HTR-8/SVneo (cell line): ENCODE measurements around the gene CISD1.
A peak's percentile ranks its signal among the peaks of the same experiment; 100 is the strongest.

ENCODE experiments used
- DNase-seq: peaks from one replicate; pipeline ENCODE4 v3.0.0; 2011; ENCODE audit warnings: low spot score, mixed read lengths; ENCODE audit not compliant: insufficient read length
- FAIRE-seq: peaks from 2 replicates; lab custom pipeline; 2011; peaks lifted over from hg19 to GRCh38; lab: Jason Lieb, UNC

The CISD1 gene

DNA sequence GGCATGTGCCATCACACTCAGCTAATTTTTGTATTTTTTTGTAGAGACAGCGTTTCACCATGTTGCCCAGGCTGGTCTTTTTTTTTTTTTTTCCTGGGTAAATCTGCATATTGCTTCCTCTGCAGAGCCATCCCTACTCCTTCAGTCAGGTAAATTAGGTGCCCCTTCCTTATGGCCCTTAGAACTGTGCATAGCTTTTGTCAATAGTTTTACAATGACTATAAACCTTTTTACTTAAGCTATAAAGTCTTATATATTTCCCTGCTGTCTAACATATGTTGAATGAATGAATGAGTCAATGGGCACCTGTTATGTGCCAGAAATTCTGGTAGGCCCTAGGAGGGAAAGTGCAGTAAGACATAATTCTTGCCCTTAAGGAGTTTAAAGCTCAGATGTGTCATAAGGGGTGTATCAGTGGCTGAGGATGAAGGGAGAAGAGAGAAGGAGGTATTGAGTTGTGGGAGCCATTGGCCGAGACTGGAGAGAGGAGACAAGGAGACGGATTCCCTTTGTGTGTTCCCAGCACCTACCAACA, 35.2 kb downstream of the CISD1 start:
- no peak for DNase-seq
- FAIRE-seq: no peak

DNA sequence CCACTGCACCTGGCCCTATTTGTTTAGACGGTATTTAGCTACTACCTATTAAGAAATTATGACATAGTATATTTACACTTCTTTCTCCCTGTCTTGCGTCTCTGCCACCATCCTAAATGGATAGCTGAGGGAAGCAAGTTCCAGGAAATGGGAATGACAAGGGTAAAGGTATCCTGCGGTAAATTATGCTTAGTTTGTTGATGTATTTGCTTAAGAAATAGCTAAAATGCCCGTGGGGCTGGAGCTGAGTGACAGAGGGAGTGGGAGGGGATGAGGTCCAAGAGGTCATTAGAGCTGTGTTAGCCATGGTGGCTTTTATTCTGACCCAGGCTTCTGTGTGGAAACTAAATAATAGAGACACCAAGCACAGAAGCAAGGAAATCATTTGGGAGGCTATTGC, 36.9 kb downstream of the CISD1 start:
- FAIRE-seq (no peak), DNase-seq (no peak)

DNA sequence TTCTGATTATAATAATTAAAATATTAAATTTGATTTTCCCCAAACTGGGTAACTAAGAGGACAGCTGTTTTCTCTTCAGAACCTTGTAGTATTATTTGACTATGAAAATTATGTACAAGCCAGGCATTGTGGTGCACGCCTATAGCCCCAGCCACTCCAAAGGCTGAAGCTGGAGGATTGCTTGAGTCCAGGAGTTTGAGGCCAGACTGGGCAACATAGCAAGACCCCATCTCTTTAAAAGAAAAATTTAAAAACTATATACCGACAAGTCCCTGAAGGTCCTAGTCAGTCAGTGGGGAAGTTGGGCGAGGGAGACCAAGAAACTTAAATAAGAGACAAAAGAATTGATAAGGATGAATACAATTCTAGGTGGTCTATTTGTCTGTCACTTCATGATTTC, 38.7 kb downstream of the CISD1 start:
- DNase-seq (no peak), FAIRE-seq (no peak)

DNA sequence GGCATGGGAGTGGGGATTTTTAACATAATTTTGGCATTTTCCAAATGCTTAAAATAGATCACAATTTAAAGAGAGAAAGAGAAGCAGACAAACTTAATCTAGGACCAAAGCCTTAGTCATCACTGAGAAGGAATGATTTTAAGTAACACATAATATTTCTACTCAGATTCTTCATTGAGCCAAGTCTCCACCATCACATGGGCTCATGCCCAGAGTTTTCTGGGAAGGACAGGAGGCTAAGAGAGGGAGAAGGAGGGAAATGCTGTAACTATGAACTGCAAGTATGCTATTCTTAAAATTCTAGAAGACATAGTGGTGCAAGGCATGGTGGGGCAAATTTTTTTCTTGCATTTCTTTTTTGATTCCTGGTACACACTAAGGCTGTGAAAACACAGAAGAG, 42.1 kb downstream of the CISD1 start:
- DNase-seq: no peak
- FAIRE-seq: no peak

DNA sequence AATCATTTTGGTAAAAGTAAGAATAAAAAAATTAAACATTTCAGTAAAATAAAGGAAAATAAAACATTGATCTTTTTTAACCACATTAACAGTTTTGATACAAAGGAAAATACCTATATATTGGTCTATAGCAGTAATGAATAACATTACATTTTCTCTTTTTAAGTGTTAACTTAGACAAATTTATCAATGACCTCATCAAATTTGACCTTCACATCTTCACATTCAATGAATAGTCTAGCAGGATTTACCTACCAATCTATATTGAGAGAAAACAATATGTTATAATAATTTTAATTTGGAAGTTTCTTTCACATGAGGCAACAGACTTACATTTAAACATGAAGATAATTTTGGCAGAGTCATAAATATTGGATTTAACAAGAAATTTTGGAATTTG, 47.9 kb downstream of the CISD1 start:
- FAIRE-seq: no peak

DNA sequence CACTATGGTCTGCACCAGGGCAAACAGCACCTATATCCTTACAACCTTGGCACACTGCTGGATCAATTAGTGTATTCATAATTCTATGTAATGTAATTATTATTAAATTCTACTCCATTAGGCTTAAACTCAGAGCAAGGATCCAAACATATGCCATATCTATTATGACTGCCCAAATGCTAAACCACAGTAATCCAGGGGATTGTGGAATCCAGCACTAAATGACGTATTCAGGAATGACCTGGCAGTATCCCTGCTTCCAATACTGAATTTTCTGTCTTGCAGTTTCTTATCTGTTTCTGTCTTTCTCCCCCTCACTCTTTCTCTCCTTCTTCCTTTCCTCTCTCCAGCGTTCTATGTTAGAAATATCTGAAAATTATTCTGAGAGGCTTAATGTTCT, 49.4 kb downstream of the CISD1 start:
- no peak for FAIRE-seq
- DNase-seq: no peak

More for the DNA sequence above, 47.9 kb downstream of the CISD1 start:
- DNase-seq: no peak

DNA sequence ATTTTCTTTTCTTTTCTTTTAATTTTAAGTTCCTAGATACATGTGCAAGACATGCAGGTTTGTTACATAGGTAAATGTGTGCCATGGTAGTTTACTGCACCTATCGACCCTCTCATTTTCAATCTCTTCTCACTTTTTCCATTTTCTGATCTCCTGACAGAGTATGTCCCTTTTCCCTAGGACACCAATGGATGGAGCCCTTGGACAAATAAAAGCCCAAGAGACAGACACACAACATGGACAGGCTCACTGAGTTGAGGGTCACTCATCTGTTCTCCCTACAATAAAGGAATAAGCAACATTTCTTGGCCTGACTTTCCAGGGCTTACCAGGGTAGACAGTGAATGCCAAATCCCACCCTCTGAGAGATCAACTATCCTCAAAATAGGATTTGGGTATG, 50.6 kb downstream of the CISD1 start:
- no peak for FAIRE-seq
- no peak for DNase-seq

DNA sequence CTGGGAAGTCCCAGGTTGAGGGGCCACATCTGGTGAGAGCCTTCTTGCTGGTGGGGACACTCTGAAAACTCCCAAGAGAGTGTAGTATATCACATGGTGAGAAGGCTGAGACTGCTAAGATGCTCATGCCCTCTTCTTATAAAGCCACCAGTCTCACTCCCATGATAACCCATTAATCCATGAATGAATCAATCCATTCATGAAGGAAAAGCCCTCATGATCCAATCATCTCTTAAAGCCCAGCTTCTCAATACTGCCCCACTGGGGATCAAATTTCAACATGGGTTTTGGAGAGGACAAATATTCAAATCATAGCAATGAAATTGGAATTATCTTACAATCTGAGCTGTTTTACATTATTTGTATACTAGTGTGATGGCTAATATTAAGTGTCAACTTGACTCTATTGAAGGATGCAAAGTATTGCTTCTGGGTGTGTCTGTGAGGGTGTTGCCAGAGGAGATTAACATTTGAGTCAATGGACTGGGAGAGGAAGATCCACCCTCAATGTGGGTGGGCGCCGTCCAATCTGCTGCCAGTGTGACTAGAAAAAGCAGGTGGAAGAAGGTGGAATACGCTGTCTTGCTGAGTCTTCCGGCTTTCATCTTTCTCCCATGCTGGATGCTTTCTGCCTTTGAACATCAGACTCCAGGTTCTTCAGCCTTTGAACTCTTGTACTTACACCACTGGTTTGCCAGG, 51.5 kb downstream of the CISD1 start:
- no peak for FAIRE-seq

DNA sequence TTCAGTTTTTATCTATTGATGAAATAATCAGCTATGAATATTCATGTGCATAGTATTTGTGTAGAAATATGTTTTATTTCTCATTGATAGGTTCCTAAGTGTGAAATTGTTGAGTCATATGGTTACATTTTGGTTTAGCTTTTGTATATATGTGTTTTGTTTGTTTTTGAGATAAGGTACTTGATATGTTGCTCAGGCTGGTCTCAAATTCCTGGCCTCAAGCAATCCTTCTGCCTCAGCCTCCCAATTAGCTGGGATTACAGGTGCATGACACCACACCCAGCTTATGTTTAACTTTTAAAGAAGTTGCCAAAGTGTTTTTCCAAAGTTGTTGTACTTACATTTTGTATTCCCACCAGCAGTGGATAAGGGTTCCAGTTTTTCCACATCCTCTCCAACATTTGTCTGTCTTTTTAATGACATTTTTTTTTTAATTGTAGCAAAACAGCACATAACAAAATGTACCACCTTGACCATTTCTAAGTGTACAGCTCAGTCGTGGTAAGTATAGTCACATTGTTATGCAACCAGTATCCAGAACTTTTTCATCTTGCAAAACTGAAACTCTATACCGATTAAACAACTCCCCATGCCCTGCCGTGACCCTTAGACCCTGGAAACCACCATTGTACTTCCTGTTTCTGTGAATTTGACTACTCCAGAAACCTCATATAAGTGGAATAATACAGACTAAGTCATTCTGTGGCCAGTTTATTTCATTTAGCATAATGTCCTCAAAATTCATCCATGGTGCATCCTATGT, 53.3 kb downstream of the CISD1 start:
- FAIRE-seq (no peak), DNase-seq (no peak)

More for the DNA sequence above, 51.5 kb downstream of the CISD1 start:
- DNase-seq: no peak

DNA sequence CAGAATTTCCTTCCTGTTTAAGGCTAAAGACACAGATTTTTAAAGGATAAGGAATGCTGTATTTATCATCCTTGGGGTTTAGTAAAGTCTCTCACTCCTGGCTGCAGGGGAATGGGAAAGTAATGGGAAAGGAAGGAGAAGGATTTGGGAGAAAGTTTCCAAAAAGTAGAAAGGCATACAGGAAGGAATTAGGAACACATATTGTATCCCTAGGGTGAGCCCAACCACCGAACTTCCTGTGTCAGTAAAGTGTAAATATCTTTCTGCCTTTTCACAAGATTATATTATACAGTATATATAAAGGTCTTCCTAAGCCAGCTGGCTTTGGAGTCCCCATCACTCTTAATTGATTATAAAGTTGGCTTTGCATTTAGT, 53.9 kb downstream of the CISD1 start:
- DNase-seq: no peak
- no peak for FAIRE-seq

DNA sequence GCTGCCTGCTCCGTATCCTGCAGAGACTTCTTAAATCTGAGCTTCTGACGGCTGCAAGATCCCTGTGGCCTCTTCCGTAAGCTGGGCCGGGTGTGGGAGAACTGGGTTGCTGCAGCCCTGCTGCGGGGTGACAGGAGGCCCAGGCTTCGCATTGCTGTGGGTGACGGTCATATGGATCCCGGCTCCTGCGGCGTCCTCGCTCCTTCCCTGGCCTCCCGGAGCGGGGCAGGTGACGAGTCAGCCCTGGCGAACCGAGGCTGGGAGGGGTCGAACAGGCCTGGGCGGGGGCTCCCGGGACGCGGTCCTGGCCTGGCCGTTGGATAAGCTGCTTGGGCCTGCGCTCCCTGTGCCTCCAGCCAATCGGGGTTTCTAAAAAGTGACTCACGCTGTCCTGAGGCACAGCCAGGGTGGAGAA, 58.0 kb downstream of the CISD1 start:
- DNase-seq (no peak), FAIRE-seq (no peak)

DNA sequence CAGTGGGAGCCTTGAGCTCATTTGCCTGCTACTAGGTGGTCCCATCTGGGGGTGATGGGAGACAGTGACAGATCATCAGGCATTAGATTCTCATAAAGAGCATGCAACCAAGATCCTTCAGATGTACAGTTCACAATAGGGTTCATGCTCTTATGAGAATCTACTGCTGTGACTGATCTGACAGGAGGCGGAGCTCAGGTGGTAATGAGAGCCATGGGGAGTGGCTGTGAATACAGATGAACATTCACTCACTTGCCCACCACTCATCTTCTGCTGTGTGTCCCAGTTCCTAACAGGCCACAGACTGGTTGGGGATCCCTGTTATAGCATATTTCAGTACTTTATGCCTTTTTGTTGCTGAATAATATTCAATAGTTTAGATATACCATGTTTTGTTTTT, 59.3 kb downstream of the CISD1 start:
- no peak for FAIRE-seq
- no peak for DNase-seq

DNA sequence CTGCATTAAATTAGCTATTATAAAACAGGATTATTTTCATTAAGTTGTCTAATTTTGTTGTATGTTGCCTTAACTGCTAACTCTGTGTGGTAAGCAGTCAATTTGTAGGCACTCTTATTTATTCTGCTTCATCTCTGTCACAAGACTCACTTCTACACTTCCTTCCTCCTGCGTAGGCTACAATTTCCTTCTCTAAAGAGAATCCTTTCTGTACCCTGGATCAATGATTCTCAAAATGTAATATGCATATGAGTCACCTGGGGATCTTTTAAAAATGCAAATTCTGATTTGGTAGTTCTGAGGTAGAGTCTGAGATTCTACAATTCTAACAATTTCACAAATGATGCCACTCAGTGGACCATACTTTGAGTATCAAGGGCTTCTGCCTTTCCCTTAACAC, 61.5 kb downstream of the CISD1 start:
- DNase-seq (no peak), FAIRE-seq (no peak)

DNA sequence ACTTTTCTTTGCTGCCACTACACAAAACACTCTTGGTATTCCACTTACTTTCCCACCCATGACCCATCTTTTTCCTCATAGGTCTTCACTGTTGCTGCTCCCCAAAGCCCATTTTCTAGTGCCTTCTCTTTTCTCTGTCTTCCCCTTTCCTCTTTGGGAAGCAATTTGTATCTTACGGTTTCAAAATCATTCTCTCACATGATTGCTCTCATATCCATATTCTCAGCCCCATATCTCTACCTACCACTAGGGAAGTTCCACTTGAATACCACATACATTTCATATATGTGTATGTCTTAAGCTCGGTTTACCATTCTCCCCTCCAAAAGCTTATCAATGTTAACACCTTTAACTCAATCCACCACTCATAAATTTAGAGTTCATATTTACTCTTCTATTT, 62.7 kb downstream of the CISD1 start:
- FAIRE-seq: no peak

DNA sequence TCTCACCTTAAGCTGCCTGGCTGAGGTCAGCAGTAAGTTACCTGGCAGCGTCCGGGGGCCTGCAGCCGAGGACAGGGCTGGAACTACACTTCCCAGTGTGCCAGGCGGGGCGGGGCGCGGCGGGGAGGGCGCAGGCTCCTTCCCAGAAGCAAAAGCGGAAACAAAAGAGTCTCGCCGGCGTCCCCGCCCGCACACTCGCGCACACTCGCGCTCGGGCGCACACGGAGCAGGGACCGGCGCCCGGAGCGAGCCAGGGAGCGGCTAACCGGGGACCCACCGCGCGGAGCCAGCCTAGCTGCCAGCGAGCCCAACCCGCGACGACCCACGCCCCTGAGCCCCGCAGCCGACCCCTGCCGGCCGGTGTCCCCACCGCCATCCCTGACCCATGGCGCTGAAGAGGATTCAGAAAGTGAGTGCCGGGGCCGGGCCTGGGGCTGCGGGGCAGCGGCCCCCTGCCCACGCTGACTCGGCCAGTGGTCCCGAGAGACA, 65.9 kb downstream of the CISD1 start, which contains the start of gene UBE2D1:
TSS of gene UBE2D1 (plus strand) at position 190 of the 489 bp plus-strand sequence. CDS start at position 386, 196 bp downstream.
- FAIRE-seq (peak; percentile 23), DNase-seq (peak; percentile 76)

More for the DNA sequence above, 62.7 kb downstream of the CISD1 start:
- DNase-seq: no peak

DNA sequence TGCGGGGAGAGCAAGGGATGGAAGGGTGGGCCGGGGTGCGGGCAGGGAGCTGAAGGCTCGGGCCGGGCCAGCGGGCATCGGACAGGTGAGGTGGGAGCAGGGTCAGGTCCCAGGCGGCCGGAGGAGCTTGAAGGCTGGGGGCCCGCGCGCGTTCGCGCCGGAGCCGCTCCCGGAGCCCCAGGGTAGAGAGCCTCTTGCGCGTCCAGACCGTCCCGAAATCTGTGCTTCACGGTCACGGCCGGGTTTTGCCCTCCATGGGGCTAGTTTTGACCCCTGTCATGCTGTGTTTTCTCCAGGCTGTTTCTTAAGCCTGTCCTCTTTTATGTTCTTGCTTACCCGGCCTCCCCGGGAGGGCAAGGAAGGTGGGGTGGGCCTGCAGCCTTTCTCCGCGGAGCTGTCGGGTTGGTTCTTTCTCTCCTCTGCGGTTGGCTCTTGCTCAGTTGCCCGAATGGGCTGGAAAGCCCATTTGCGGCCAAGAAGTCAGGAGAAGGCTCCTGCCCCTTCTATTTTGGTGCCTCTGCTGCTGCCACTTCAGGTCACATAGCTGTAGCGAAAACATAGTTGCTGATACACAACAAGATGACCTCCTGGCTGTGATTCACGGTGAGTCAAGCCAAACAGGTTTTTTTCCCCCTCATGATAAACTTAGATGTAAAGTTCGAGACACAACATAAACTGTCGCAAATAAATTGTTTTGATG, 66.5 kb downstream of the CISD1 start:
- peak; percentile 29 for DNase-seq
- FAIRE-seq: no peak

DNA sequence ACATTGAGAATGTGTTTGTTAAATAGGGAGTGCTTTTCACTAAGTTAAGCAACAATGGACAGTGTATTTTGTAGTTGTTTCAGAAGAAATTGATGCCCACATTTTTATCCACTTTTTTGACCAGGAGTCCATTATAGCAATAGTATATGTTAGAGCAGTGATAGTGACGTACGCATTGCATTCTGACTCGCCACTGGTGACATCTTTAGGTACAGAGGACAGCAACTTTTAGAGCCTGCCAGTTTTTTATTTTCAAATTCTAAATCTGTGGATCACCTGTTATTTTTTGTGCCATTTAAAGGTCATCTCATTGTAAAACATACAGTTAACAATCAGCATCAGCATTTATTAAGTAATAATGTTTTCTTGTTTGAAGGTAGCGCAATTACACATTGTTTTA, 67.3 kb downstream of the CISD1 start:
- FAIRE-seq (no peak), DNase-seq (no peak)
